C4-2B (cell line): ENCODE data around the gene NFKB1.

Source experiments
- CTCF ChIP-seq: fragments of 450-650 bp; conservative IDR thresholded peaks from 2 replicates; pipeline ENCODE4 v1.5.1; 2017; ENCODE audit warnings: mild to moderate bottlenecking
- ZFX ChIP-seq: fragments of 450-650 bp; IDR thresholded peaks from 2 replicates; pipeline ENCODE4 v1.6.1; 2017

GRCh38 chr4:102612824-102613366 lies 111.7 kb downstream of the NFKB1 start:
- TF ChIP-seq CTCF (no peak), ZFX (no peak)
